Measurements from ENCODE around the gene GREM2. TPM values are rescaled to one million over a fixed set of nuclear protein-coding genes. Genes with fewer than 3 reads are reported as not detected.

The GREM2 gene
- total RNA-seq, 1 donor from 2014 or later: 3.7 TPM

- Mint-ChIP-seq H3K36me3 (ENCODE audit: unreplicated experiment) (no peaks in the 10 kb centered on the region), H3K27me3 (ENCODE audit: unreplicated experiment) (peaks cover 3% of the 10 kb centered on the region), H3K9me3 (ENCODE audit: unreplicated experiment) (no peaks in the 10 kb centered on the region), H3K4me1 (ENCODE audit: low read depth, unreplicated experiment) (no peaks in the 10 kb centered on the region), H3K27ac (ENCODE audit: unreplicated experiment) (no peak overlapping the region), H3K4me3 (ENCODE audit: unreplicated experiment) (no peak overlapping the region)
- no peak for TF ChIP-seq CTCF (IDR thresholded peaks at IDR 0.05; ENCODE audit: partially characterized antibody, unreplicated experiment)
- DNase-seq: no peak
Observed at GRCh38 chr1:240602189-240602588, 9.8 kb downstream of the GREM2 start.

GRCh38 chr1:240599830-240600229 lies 12.1 kb downstream of the GREM2 start:
- Mint-ChIP-seq H3K4me3 (ENCODE audit: unreplicated experiment) (no peak overlapping the region), H3K27me3 (ENCODE audit: unreplicated experiment) (peaks cover 3% of the 10 kb centered on the region)
- TF ChIP-seq CTCF (IDR thresholded peaks at IDR 0.05; ENCODE audit: partially characterized antibody, unreplicated experiment): no peak

GRCh38 chr1:240599299-240599698 lies 12.7 kb downstream of the GREM2 start:
- Mint-ChIP-seq H3K4me1 (ENCODE audit: low read depth, unreplicated experiment) (no peaks in the 10 kb centered on the region), H3K9me3 (ENCODE audit: unreplicated experiment) (no peaks in the 10 kb centered on the region), H3K27ac (ENCODE audit: unreplicated experiment) (no peak overlapping the region), H3K36me3 (ENCODE audit: unreplicated experiment) (no peaks in the 10 kb centered on the region), H3K27me3 (ENCODE audit: unreplicated experiment) (peaks cover 3% of the 10 kb centered on the region), H3K4me3 (ENCODE audit: unreplicated experiment) (no peak overlapping the region)
- DNase-seq: no peak
- no peak for TF ChIP-seq CTCF (IDR thresholded peaks at IDR 0.05; ENCODE audit: partially characterized antibody, unreplicated experiment)

More at GRCh38 chr1:240599830-240600229, 12.1 kb downstream of the GREM2 start:
- no peak overlapping the region for H3K27ac Mint-ChIP-seq (ENCODE audit: unreplicated experiment)
- no peaks in the 10 kb centered on the region for H3K4me1 Mint-ChIP-seq (ENCODE audit: low read depth, unreplicated experiment)
- no peaks in the 10 kb centered on the region for H3K9me3 Mint-ChIP-seq (ENCODE audit: unreplicated experiment)
- no peaks in the 10 kb centered on the region for H3K36me3 Mint-ChIP-seq (ENCODE audit: unreplicated experiment)
- DNase-seq: no peak

- Mint-ChIP-seq H3K9me3 (ENCODE audit: unreplicated experiment) (no peaks in the 10 kb centered on the region), H3K4me3 (ENCODE audit: unreplicated experiment) (no peak overlapping the region), H3K36me3 (ENCODE audit: unreplicated experiment) (no peaks in the 10 kb centered on the region), H3K27me3 (ENCODE audit: unreplicated experiment) (peaks cover 2% of the 10 kb centered on the region), H3K4me1 (ENCODE audit: low read depth, unreplicated experiment) (no peaks in the 10 kb centered on the region), H3K27ac (ENCODE audit: unreplicated experiment) (no peak overlapping the region)
- no peak for TF ChIP-seq CTCF (IDR thresholded peaks at IDR 0.05; ENCODE audit: partially characterized antibody, unreplicated experiment)
- DNase-seq: no peak
Observed at GRCh38 chr1:240598216-240599001, 13.5 kb downstream of the GREM2 start.

- Mint-ChIP-seq H3K27ac (ENCODE audit: unreplicated experiment) (no peak overlapping the region), H3K9me3 (ENCODE audit: unreplicated experiment) (no peaks in the 10 kb centered on the region), H3K36me3 (ENCODE audit: unreplicated experiment) (no peaks in the 10 kb centered on the region), H3K4me1 (ENCODE audit: low read depth, unreplicated experiment) (no peaks in the 10 kb centered on the region), H3K4me3 (ENCODE audit: unreplicated experiment) (no peak overlapping the region), H3K27me3 (ENCODE audit: unreplicated experiment) (no peaks in the 10 kb centered on the region)
- DNase-seq: no peak
- no peak for TF ChIP-seq CTCF (IDR thresholded peaks at IDR 0.05; ENCODE audit: partially characterized antibody, unreplicated experiment)
Observed at GRCh38 chr1:240597153-240597745, 14.7 kb downstream of the GREM2 start.

All from glutamatergic neuron (in vitro differentiated cells).